ENCODE data around the gene POMC.

GRCh38 chr2:25155401-25155800 is 13.0 kb downstream of the POMC start:
- no peak for TF ChIP-seq CTCF (IDR thresholded peaks at IDR 0.05; ENCODE audit: low read length)
- TF ChIP-seq EZH2 (IDR thresholded peaks at IDR 0.05; ENCODE audit: borderline replicate concordance, low read length) = no peak

Data from OCI-LY1 (cell line).